PC-3 (cell line): ENCODE data around the gene MAP3K21.

Experiments
- CTCF ChIP-seq: fragments of 300-600 bp; sonication (generic); conservative IDR thresholded peaks from 2 replicates; pipeline ENCODE4 v1.5.1; 2017; ENCODE audit warnings: antibody characterized with exemption, low read depth, mild to moderate bottlenecking, low read length
- EZH2phosphoT487 ChIP-seq: fragments of 300-600 bp; sonication (generic); IDR thresholded peaks from 2 replicates; pipeline ENCODE4 v1.6.1; 2018; ENCODE audit warnings: mild to moderate bottlenecking, antibody characterized with exemption, low read length, borderline replicate concordance

GRCh38 chr1:233295237-233295974 lies 32.1 kb upstream of the MAP3K21 start, which contains the start of gene PCNX2:
- no peak for TF ChIP-seq CTCF
- TF ChIP-seq EZH2phosphoT487: no peak
